IMR-90 (cell line): ENCODE data around the gene DOCK2. TPM values are rescaled to one million over a fixed set of nuclear protein-coding genes. Genes with fewer than 3 reads are reported as not detected.

Experiments used
- ATAC-seq: fragments of 200-7000 bp; cut with Tn5 transposase; 2 replicates; pipeline ENCODE4 v1.9.1; 2020; ENCODE audit warnings: low read depth, mild to moderate bottlenecking, moderate library complexity
- BruUV-seq: library from RNA; stranded (reverse); fragments of 400-500 nt; replicated peaks from 2 replicates; lab custom pipeline; 2021; lab: Mats Ljungman, UMichigan
- CTCF ChIA-PET: fragments of 300-600 bp; formaldehyde crosslinking; extraction: SDS; loops from one replicate; lab custom pipeline; 2021; ENCODE audit warnings: antibody characterized with exemption; lab: Yijun Ruan, JAX
- POLR2A ChIA-PET: fragments of 300-600 bp; sonication (Branson Sonifier 250); formaldehyde crosslinking; loops from one replicate; lab custom pipeline; 2022; ENCODE audit warnings: antibody characterized with exemption; ENCODE audit not compliant: unreplicated experiment; lab: Charles Lee
- DNase-seq: peaks from one replicate; pipeline ENCODE4 v3.0.0; 2013
- H2AFZ ChIP-seq: replicated peaks from 2 replicates; pipeline ENCODE3; 2013; ENCODE audit warnings: low read length, mild to moderate bottlenecking; ENCODE audit not compliant: poor library complexity
- H2AK5ac ChIP-seq: 2 replicates; pipeline ENCODE4 v1.6.1; 2013; ENCODE audit warnings: low read depth, low read length, inconsistent platforms
- H2AK9ac ChIP-seq: replicated peaks from 2 replicates; pipeline ENCODE3; 2013; ENCODE audit warnings: mild to moderate bottlenecking, low read depth, low read length, moderate library complexity; ENCODE audit not compliant: poor library complexity
- H2BK120ac ChIP-seq: 2 replicates; pipeline ENCODE4 v1.6.1; 2013; ENCODE audit warnings: low read depth, low read length, inconsistent platforms
- H2BK15ac ChIP-seq: 3 replicates; pipeline ENCODE4 v1.6.1; 2013; ENCODE audit warnings: low read depth, low read length, inconsistent platforms
- H2BK20ac ChIP-seq: 2 replicates; pipeline ENCODE4 v1.6.1; 2013; ENCODE audit warnings: low read depth, mild to moderate bottlenecking, inconsistent platforms, low read length, moderate library complexity
- H2BK5ac ChIP-seq: 2 replicates; pipeline ENCODE4 v1.6.1; 2013; ENCODE audit warnings: mild to moderate bottlenecking, low read depth, low read length, inconsistent platforms; ENCODE audit not compliant: poor library complexity, severe bottlenecking
- H3K14ac ChIP-seq: replicated peaks from 2 replicates; pipeline ENCODE4 v1.6.1; 2013; ENCODE audit warnings: low read depth, low read length, inconsistent platforms
- H3K18ac ChIP-seq: 2 replicates; pipeline ENCODE4 v1.6.1; 2013; ENCODE audit warnings: low read depth, low read length, control low read depth
- H3K23ac ChIP-seq: 2 replicates; pipeline ENCODE4 v1.6.1; 2013; ENCODE audit warnings: low read depth, low read length, inconsistent platforms
- H3K27ac ChIP-seq: 2 replicates; pipeline ENCODE4 v1.5.1; 2013; ENCODE audit warnings: mild to moderate bottlenecking, control low read depth, low read length; ENCODE audit not compliant: insufficient read depth
- H3K27me3 ChIP-seq: 2 replicates; pipeline ENCODE4 v1.6.1; 2013; ENCODE audit warnings: low read length; ENCODE audit not compliant: control insufficient read depth, insufficient read depth
- H3K36me3 ChIP-seq: 2 replicates; pipeline ENCODE4 v1.6.1; 2013; ENCODE audit warnings: low read length, mixed read lengths; ENCODE audit not compliant: control insufficient read depth, insufficient read depth
- H3K4ac ChIP-seq: 2 replicates; pipeline ENCODE4 v1.6.1; 2013; ENCODE audit warnings: low read depth, low read length, inconsistent platforms
- H3K4me1 ChIP-seq: 2 replicates; pipeline ENCODE4 v1.6.1; 2013; ENCODE audit warnings: low read length, mixed read lengths; ENCODE audit not compliant: control insufficient read depth, insufficient read depth
- H3K4me2 ChIP-seq: 2 replicates; pipeline ENCODE4 v1.6.1; 2013; ENCODE audit warnings: low read depth, mild to moderate bottlenecking, control low read depth, low read length, moderate library complexity
- H3K4me3 ChIP-seq: 2 replicates; pipeline ENCODE4 v1.5.1; 2013; ENCODE audit warnings: low read depth, mild to moderate bottlenecking, control low read depth, low read length, moderate library complexity; ENCODE audit not compliant: insufficient read depth
- H3K56ac ChIP-seq: 2 replicates; pipeline ENCODE4 v1.6.1; 2013; ENCODE audit warnings: low read length, inconsistent platforms; ENCODE audit not compliant: insufficient read depth; ENCODE audit errors: extremely low read depth
- H3K79me1 ChIP-seq, 2 experiments: 2 replicates each; pipeline ENCODE4 v1.6.1; 2013; ENCODE audit warnings: low read length in 2 of 2, inconsistent platforms in 1 of 2, low read depth in 1 of 2
- H3K9ac ChIP-seq: 2 replicates; pipeline ENCODE4 v1.6.1; 2013; ENCODE audit warnings: low read depth, low read length, control low read depth
- H3K9me1 ChIP-seq: 2 replicates; pipeline ENCODE4 v1.6.1; 2013; ENCODE audit warnings: low read length, inconsistent platforms; ENCODE audit not compliant: insufficient read depth
- H3K9me3 ChIP-seq: 2 replicates; pipeline ENCODE4 v1.6.1; 2013; ENCODE audit warnings: low read length; ENCODE audit not compliant: control insufficient read depth, insufficient read depth
- H4K20me1 ChIP-seq: 2 replicates; pipeline ENCODE4 v1.6.1; 2013; ENCODE audit warnings: low read length, inconsistent platforms; ENCODE audit not compliant: insufficient read depth
- H4K5ac ChIP-seq: 2 replicates; pipeline ENCODE4 v1.6.1; 2013; ENCODE audit warnings: mild to moderate bottlenecking, low read depth, low read length, control low read depth
- H4K8ac ChIP-seq, 2 experiments: 2 replicates each; pipeline ENCODE4 v1.6.1; 2013; ENCODE audit warnings: low read depth in 2 of 2, low read length in 2 of 2, control low read depth in 1 of 2, inconsistent platforms in 1 of 2
- H4K91ac ChIP-seq: 2 replicates; pipeline ENCODE4 v1.6.1; 2013; ENCODE audit warnings: low read depth, low read length, inconsistent platforms; ENCODE audit not compliant: insufficient read depth
- BHLHE40 ChIP-seq: fragments of 150-350 bp; IDR thresholded peaks from 2 replicates; pipeline ENCODE4 v1.6.1; 2016; ENCODE audit warnings: mild to moderate bottlenecking, low read depth, low read length
- CEBPB ChIP-seq: IDR thresholded peaks from 2 replicates; pipeline ENCODE4 v1.6.1; 2012; ENCODE audit warnings: low read depth, low read length, improper control_type of control experiment
- CHD1 ChIP-seq: IDR thresholded peaks from 2 replicates; pipeline ENCODE4 v1.6.1; 2012; ENCODE audit warnings: low read depth, low read length, improper control_type of control experiment
- CTCF ChIP-seq: conservative IDR thresholded peaks from 2 replicates; pipeline ENCODE4 v1.5.1; 2012; ENCODE audit warnings: mild to moderate bottlenecking, low read depth, low read length, improper control_type of control experiment
- ELK1 ChIP-seq: fragments of 150-350 bp; IDR thresholded peaks from 2 replicates; pipeline ENCODE4 v1.6.1; 2016; ENCODE audit warnings: low read depth, mild to moderate bottlenecking, low read length, moderate library complexity, borderline replicate concordance
- FOS ChIP-seq: fragments of 150-350 bp; IDR thresholded peaks from 2 replicates; pipeline ENCODE4 v1.6.1; 2016; ENCODE audit warnings: low read depth, low read length
- MAFK ChIP-seq: IDR thresholded peaks from 2 replicates; pipeline ENCODE4 v1.6.1; 2012; ENCODE audit warnings: low read depth, low read length, improper control_type of control experiment
- MXI1 ChIP-seq: IDR thresholded peaks from 2 replicates; pipeline ENCODE4 v1.6.1; 2012; ENCODE audit warnings: low read depth, mild to moderate bottlenecking, low read length, moderate library complexity, borderline replicate concordance
- NFE2L2 ChIP-seq: fragments of 150-350 bp; IDR thresholded peaks from 2 replicates; pipeline ENCODE4 v1.6.1; 2016; ENCODE audit warnings: low read depth, mild to moderate bottlenecking, low read length
- POLR2A ChIP-seq: IDR thresholded peaks from 2 replicates; pipeline ENCODE4 v1.6.1; 2012; ENCODE audit warnings: mild to moderate bottlenecking, low read depth, low read length
- RAD21 ChIP-seq: IDR thresholded peaks from 2 replicates; pipeline ENCODE4 v1.6.1; 2012; ENCODE audit warnings: low read length, improper control_type of control experiment
- RCOR1 ChIP-seq: IDR thresholded peaks from 2 replicates; pipeline ENCODE4 v1.6.1; 2012; ENCODE audit warnings: mild to moderate bottlenecking, low read length, improper control_type of control experiment; ENCODE audit not compliant: insufficient replicate concordance
- RFX5 ChIP-seq: IDR thresholded peaks from 2 replicates; pipeline ENCODE4 v1.8.0; 2012; ENCODE audit warnings: low read depth, mild to moderate bottlenecking, low read length, moderate library complexity
- SMC3 ChIP-seq: fragments of 150-350 bp; IDR thresholded peaks from 2 replicates; pipeline ENCODE4 v1.6.1; 2016; ENCODE audit warnings: low read depth, mild to moderate bottlenecking, antibody characterized with exemption, low read length, moderate library complexity
- WGBS, 2 experiments: methylation state at CpG; one replicate each; pipeline versions ENCODE4 v1.1.5 to v1.1.7; 2013; ENCODE audit warnings: missing lambda C conversion rate in 2 of 2; ENCODE audit not compliant: insufficient read length in 1 of 2; ENCODE audit errors: extremely low coverage in 2 of 2; 5-methylcytosine and 5-hydroxymethylcytosine counted together
- dilution Hi-C: fragments of 300-500 bp; cut with HindIII; formaldehyde crosslinking; loops from one replicate; pipeline ENCODE4 v1.14.3; 2018; ENCODE audit warnings: low sequenced_read_pairs; ENCODE audit not compliant: unreplicated experiment
- in situ Hi-C: fragments of 300-500 bp; cut with MboI; formaldehyde crosslinking; loops from 3 replicates; pipeline ENCODE4 v1.14.3; 2019; ENCODE audit warnings: low sequenced_read_pairs, inconsistent platforms, mixed read lengths
- intact Hi-C: fragments of 100-400 bp; cut with micrococcal nuclease; formaldehyde crosslinking; loops from 2 replicates; pipeline ENCODE4 v1.10.0; 2022
- polyA plus RNA-seq, 3 experiments: library from polyadenylated mRNA; depleted of rRNA; stranded (reverse); fragments of >200 nt; gene quantifications; 2 replicates each; pipeline ENCODE4 v1.2.3, GENCODE V29; 2012; ENCODE audit warnings: low replicate concordance in 1 of 3
- total RNA-seq: library from RNA; depleted of rRNA; stranded (reverse); fragments of >200 nt; gene quantifications from 2 replicates; pipeline ENCODE4 v1.2.3, GENCODE V29; 2012

The DOCK2 gene
- total and polyA plus RNA-seq, 2 of the 4 experiments (the other 2 are of a cell fraction): 0.72 to 3.0 TPM

GRCh38 chr5:169719360-169720314 lies 82.6 kb downstream of the DOCK2 start:
- POLR2A ChIA-PET: no interaction called here
- H2BK15ac ChIP-seq: no peak overlapping the region
- no peak overlapping the region for H2AK5ac ChIP-seq
- DNase-seq: no peak
- 71% methylated on average over 1 of the region's 7 CpGs; no CpG with 5 or more reads in 1 of the 2 experiments for WGBS, 2 experiments
- no peak overlapping the region for H3K4me2 ChIP-seq
- H2BK120ac ChIP-seq: no peak overlapping the region
- H4K8ac ChIP-seq: no peak overlapping the region
- in situ Hi-C loops: no loop called here
- CTCF ChIA-PET: interaction anchor here (0.6 to 1.3 kb wide), 3 partner anchors 14 to 261 kb away, joined by 3 to 6 read pairs (median 4); partner anchors contain the start of gene INSYN2B
- no peaks in the 10 kb centered on the region; the same call in 1 of the 2 replicates for H4K20me1 ChIP-seq
- no peak overlapping the region for H2AFZ ChIP-seq
- no peak overlapping the region for H2BK20ac ChIP-seq
- dilution Hi-C loops: no loop called here
- H3K9me3 ChIP-seq: no peaks in the 10 kb centered on the region; the same call in 1 of the 2 replicates
- no peak overlapping the region for H3K23ac ChIP-seq
- H3K4ac ChIP-seq: no peak overlapping the region
- no peak overlapping the region for H3K56ac ChIP-seq
- H2AK9ac ChIP-seq: no peak overlapping the region
- no peak overlapping the region for H3K27ac ChIP-seq
- no peak overlapping the region for H3K9ac ChIP-seq
- intact Hi-C loops: loop anchor here (5.0 kb wide), 1 partner anchor 48 kb away; no protein-coding TSS in a partner anchor
- no peaks in the 10 kb centered on the region for H3K36me3 ChIP-seq
- BruUV-seq: no TSS peak
- H4K5ac ChIP-seq: no peak overlapping the region
- H3K79me1 ChIP-seq: no peaks in the 10 kb centered on the region
- no peaks in the 10 kb centered on the region for H3K27me3 ChIP-seq
- H3K9me1 ChIP-seq: peaks cover 2% of the 10 kb centered on the region; the same call in 1 of the 2 replicates
- no peak overlapping the region for H3K18ac ChIP-seq
- no peak overlapping the region for H4K91ac ChIP-seq
- H3K14ac ChIP-seq: no peak overlapping the region
- no peak overlapping the region for H3K4me3 ChIP-seq
- ATAC-seq: no peak
- peaks cover 11% of the 10 kb centered on the region for H3K4me1 ChIP-seq
- H2BK5ac ChIP-seq: no peak overlapping the region
- TF ChIP-seq BHLHE40 (no peak), NFE2L2 (no peak), CHD1 (no peak), ELK1 (no peak), MXI1 (no peak), RFX5 (no peak), RCOR1 (no peak), CEBPB (no peak), SMC3 (no peak), POLR2A (no peak), MAFK (no peak), FOS (no peak), CTCF (no peak), RAD21 (no peak)
